ENCODE measurements around the gene FADS2.

- TF ChIP-seq POLR2A (IDR thresholded peaks at IDR 0.05; ENCODE audit: low read depth, low read length) = no peak
- no peak for TF ChIP-seq POLR2AphosphoS5 (IDR thresholded peaks at IDR 0.05; ENCODE audit: low read depth, low read length)
These were observed 22.6 kb downstream of the FADS2 start for GRCh38 chr11:61850687-61851086.

Data from GM12892 (cell line).